Skeletal muscle satellite cell (primary cell): ENCODE data around the gene CDYL2.

Source experiments
- H3K27me3 ChIP-seq: 2 replicates; pipeline ENCODE4 v1.7.0; 2013; ENCODE audit warnings: low read length; ENCODE audit not compliant: control insufficient read depth, insufficient read depth
- H3K36me3 ChIP-seq: 2 replicates; pipeline ENCODE4 v1.7.0; 2013; ENCODE audit warnings: mild to moderate bottlenecking, control low read depth, low read length; ENCODE audit not compliant: insufficient read depth
- H3K4me1 ChIP-seq: 2 replicates; pipeline ENCODE4 v1.7.0; 2013; ENCODE audit warnings: low read length; ENCODE audit not compliant: control insufficient read depth, insufficient read depth
- H3K4me2 ChIP-seq: 2 replicates; pipeline ENCODE4 v1.7.0; 2013; ENCODE audit warnings: mild to moderate bottlenecking, low read length
- H3K4me3 ChIP-seq: 2 replicates; pipeline ENCODE4 v1.7.0; 2013; ENCODE audit warnings: low read length
- H3K9ac ChIP-seq: 2 replicates; pipeline ENCODE4 v1.7.0; 2013; ENCODE audit warnings: mild to moderate bottlenecking, low read depth, low read length, moderate library complexity
- H3K9me3 ChIP-seq: replicated peaks from 2 replicates; pipeline ENCODE4 v1.7.0; 2013; ENCODE audit warnings: mild to moderate bottlenecking, control low read depth, low read length

The CDYL2 gene

GRCh38 chr16:80720804-80721371 is 83.5 kb downstream of the CDYL2 start:
- Histone ChIP-seq H3K9ac (no peak overlapping the region), H3K4me2 (no peak overlapping the region), H3K4me3 (no peak overlapping the region), H3K4me1 (peaks cover 7% of the 10 kb centered on the region), H3K36me3 (no peaks in the 10 kb centered on the region), H3K9me3 (no peaks in the 10 kb centered on the region), H3K27me3 (no peaks in the 10 kb centered on the region)

DNA sequence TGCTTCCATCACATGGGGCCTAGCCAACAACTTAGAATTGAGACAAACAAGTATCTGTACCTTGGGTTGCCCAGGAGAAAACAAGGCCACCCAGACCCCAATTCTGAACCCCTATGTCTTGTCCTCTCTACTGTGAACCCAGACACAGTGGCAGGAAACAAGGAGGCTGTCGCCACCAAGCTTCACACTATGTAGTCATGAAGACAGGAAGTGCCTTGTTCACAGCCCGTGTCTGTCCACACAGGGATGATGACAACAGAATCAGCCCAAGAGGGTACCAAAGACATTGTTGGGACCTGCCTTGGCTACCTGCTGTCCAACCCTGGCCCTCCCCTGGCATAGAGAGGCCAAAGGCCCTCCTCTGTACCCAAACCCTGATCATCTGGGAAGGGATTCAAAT is 84.8 kb downstream of the CDYL2 start:
- H3K27me3 ChIP-seq, result no peaks in the 10 kb centered on the region
- H3K4me2 ChIP-seq, result no peak overlapping the region
- no peak overlapping the region for H3K4me3 ChIP-seq
- H3K36me3 ChIP-seq, result no peaks in the 10 kb centered on the region
- no peak overlapping the region for H3K9ac ChIP-seq
- H3K4me1 ChIP-seq, result peaks cover 7% of the 10 kb centered on the region
- no peaks in the 10 kb centered on the region for H3K9me3 ChIP-seq

- Histone ChIP-seq H3K27me3 (no peaks in the 10 kb centered on the region), H3K4me1 (peaks cover 7% of the 10 kb centered on the region), H3K4me3 (no peak overlapping the region), H3K36me3 (no peaks in the 10 kb centered on the region), H3K9ac (no peak overlapping the region), H3K9me3 (no peaks in the 10 kb centered on the region), H3K4me2 (no peak overlapping the region)
Measured at GRCh38 chr16:80718480-80719220, 85.7 kb downstream of the CDYL2 start.

DNA sequence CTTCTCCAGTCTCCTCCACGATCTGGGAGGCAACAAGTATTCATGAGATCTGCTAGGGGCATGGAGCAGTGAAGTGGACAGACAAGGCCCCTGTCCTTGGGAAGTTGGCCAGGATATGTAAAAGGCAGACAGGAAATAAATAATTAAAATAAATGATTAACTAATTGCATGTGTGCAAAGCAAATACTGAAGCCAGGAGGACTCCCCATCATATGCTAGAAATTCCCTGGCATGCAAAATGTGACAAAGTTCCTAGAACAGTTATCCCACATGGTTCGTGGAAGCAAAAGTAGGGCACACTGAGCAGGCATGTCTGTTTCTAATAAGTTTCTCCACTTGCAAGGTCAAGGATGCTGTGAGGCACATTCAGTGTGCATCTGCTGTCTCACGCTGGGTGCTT is 86.8 kb downstream of the CDYL2 start:
- Histone ChIP-seq H3K36me3 (no peaks in the 10 kb centered on the region), H3K27me3 (no peaks in the 10 kb centered on the region), H3K4me3 (no peak overlapping the region), H3K9me3 (no peaks in the 10 kb centered on the region), H3K4me1 (peaks cover 7% of the 10 kb centered on the region), H3K4me2 (no peak overlapping the region), H3K9ac (no peak overlapping the region)

- Histone ChIP-seq H3K4me2 (no peak overlapping the region), H3K9me3 (no peaks in the 10 kb centered on the region), H3K27me3 (no peaks in the 10 kb centered on the region), H3K4me3 (no peak overlapping the region), H3K36me3 (no peaks in the 10 kb centered on the region), H3K4me1 (peaks cover 7% of the 10 kb centered on the region), H3K9ac (no peak overlapping the region)
Measured at GRCh38 chr16:80716564-80717139, 87.7 kb downstream of the CDYL2 start.

- Histone ChIP-seq H3K4me2 (no peak overlapping the region), H3K9ac (no peak overlapping the region), H3K4me1 (no peaks in the 10 kb centered on the region), H3K27me3 (no peaks in the 10 kb centered on the region), H3K36me3 (no peaks in the 10 kb centered on the region), H3K4me3 (no peak overlapping the region), H3K9me3 (no peaks in the 10 kb centered on the region)
Measured at GRCh38 chr16:80711406-80711805, 93.0 kb downstream of the CDYL2 start.

DNA sequence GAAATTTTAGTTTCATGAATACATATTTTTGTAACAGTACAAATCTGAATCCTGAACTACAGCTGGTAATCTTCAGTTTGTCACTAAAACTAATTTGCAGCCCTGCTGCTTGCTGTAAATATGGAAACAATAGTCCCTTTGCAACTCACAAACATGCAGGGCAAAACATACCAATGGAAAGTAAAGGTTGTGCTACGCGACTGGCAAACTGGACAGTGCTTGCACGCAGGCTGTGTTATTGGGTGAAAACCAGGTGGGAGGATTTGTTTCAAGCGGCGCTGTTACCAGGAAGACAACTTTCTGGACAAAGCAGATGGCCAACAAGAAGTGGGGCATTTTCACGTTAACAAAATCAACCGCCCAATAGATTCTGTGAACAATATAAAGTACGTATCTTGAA is 93.5 kb downstream of the CDYL2 start:
- Histone ChIP-seq H3K4me1 (no peaks in the 10 kb centered on the region), H3K4me2 (no peak overlapping the region)

DNA sequence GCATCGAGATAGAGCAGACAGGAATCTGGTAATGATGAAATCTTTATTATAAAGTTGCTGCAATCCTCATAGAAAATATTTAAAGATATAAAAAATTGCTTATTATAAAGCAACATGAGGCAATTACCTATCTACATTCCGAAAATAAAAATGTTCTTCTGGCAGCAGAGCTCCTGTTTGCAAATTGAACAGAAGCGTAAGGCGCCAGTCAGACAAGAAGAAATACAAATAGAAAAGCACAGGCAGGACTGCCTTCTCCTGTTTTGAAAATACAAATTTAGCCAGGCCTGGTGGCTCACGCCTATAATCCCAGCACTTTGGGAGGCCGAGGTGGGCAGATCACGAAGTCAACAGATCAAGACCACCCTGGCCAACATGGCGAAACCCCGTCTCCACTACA is 95.6 kb downstream of the CDYL2 start:
- H3K4me3 ChIP-seq, result no peak overlapping the region
- no peak overlapping the region for H3K9ac ChIP-seq
- H3K4me2 ChIP-seq, result no peak overlapping the region
- H3K9me3 ChIP-seq, result no peaks in the 10 kb centered on the region
- H3K4me1 ChIP-seq, result no peaks in the 10 kb centered on the region
- no peaks in the 10 kb centered on the region for H3K36me3 ChIP-seq
- H3K27me3 ChIP-seq, result no peaks in the 10 kb centered on the region

More for the DNA sequence above, 93.5 kb downstream of the CDYL2 start:
- Histone ChIP-seq H3K9me3 (no peaks in the 10 kb centered on the region), H3K27me3 (no peaks in the 10 kb centered on the region), H3K9ac (no peak overlapping the region), H3K4me3 (no peak overlapping the region), H3K36me3 (no peaks in the 10 kb centered on the region)

- no peaks in the 10 kb centered on the region for H3K4me1 ChIP-seq
Measured at GRCh38 chr16:80707686-80708085, 96.7 kb downstream of the CDYL2 start.

GRCh38 chr16:80705596-80705995 is 98.8 kb downstream of the CDYL2 start:
- no peak overlapping the region for H3K9ac ChIP-seq
- no peaks in the 10 kb centered on the region for H3K4me1 ChIP-seq
- no peaks in the 10 kb centered on the region for H3K27me3 ChIP-seq
- no peak overlapping the region for H3K4me3 ChIP-seq
- H3K9me3 ChIP-seq, result no peaks in the 10 kb centered on the region
- H3K4me2 ChIP-seq, result no peak overlapping the region
- no peaks in the 10 kb centered on the region for H3K36me3 ChIP-seq

More at GRCh38 chr16:80707686-80708085, 96.7 kb downstream of the CDYL2 start:
- Histone ChIP-seq H3K9ac (no peak overlapping the region), H3K9me3 (no peaks in the 10 kb centered on the region), H3K27me3 (no peaks in the 10 kb centered on the region), H3K36me3 (no peaks in the 10 kb centered on the region), H3K4me3 (no peak overlapping the region), H3K4me2 (no peak overlapping the region)

DNA sequence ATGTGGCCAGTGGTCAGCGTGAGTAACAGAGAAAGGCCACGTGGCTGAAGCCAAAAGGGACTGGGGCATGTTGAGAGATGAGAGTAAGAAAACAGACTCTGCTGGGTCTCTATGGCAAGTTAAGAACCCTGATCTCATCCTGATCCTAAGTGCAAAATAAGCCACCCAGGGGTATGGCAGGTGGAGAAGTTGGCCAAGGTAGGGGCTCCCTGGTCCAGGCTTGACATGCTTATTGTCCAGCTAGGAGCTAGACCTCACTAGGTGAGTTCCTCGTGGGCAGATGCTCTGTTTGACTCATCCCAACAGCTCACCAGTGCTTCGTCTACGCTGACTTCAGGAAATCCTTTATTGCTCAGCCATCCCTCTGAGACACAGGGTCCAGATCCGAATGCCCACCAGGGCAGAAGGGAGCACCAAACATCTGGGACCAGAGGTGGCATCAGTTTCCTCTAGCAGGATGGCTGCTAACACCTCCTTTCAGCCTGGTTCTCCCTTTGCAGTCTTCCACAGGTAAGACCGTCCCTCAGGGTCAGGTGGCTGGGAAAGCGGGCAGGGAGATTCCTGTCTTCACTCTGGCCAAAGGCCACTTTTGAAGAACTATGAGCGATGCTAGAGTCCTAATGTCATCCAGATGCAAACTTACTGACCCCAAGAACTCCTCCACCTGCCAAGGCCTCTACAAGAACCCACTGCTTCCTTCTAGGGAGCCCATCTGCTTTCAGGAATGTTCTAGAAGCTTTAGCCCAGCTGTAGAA is 99.5 kb downstream of the CDYL2 start:
- Histone ChIP-seq H3K9ac (no peak overlapping the region), H3K36me3 (no peaks in the 10 kb centered on the region), H3K4me3 (no peak overlapping the region), H3K27me3 (no peaks in the 10 kb centered on the region), H3K4me1 (no peaks in the 10 kb centered on the region), H3K9me3 (no peaks in the 10 kb centered on the region), H3K4me2 (no peak overlapping the region)
